Measurements from ENCODE around the gene KRTAP10-9.

DNA sequence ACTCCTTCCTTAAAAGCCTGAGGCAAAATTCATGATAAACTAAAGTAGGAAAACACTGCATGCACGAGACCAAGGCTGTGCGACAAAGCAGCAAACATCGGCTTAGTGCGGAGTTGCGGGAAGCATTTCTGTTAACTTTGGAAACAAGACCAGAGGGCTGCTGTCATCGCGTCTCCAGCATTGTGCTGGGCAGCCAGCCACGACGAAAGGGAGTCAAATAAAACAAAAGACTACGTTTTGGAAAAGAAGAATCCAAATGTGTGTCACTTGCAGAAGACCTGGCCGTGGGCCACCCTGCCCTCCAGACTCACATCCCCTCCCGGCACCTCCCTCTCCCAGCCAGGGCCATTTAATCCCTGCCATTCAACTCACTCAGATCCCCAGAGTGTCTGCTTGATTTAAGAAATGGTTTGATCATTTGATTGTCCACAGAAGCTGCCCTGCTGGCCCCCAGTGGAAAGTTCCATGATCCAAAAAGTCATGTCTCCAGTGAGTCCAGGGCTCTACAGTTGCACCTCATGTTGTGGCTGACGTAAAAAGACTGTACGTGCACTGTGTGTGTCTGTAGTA is 16.9 kb downstream of the KRTAP10-9 start:
- TF ChIP-seq CTCF (IDR thresholded peaks at IDR 0.05 in 4 of 5, conservative IDR thresholded peaks at IDR 0.05 in 1 of 5) (no peak), POLR2A (IDR thresholded peaks at IDR 0.05) (no peak)
